Measurements from ENCODE around the gene DDX55. TPM values are rescaled to one million over a fixed set of nuclear protein-coding genes. Genes with fewer than 3 reads are reported as not detected.
A peak's percentile ranks its signal among the peaks of the same experiment; 100 is the strongest.

Gene DDX55
- total and polyA plus RNA-seq, 2 of the 4 experiments (the other 2 are of a cell fraction), result 13.3 to 18.7 TPM

DNA sequence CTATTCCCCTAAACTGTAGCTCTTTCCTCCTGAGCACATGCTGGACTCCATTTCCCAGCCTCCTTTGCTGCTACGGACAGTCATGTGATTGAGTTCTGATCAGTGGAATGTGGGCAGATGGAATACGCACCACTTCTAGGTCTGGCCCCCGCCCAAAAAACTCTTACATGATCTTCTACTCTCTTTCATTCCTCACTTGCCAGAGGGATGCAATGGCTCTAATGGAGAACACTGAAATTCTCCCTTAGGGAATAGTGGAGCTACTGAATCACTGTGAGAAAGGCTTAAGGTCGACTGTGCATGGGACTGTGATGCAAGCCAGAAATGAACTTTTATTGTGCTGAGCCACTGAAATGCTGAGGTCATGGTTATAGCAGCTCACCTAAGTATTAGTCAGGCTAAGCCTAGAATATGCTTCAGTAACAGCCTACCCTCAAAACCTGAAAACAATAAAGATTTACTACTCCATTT, 30.5 kb upstream of the DDX55 start:
- Histone ChIP-seq H3K23ac (ENCODE audit: low read depth, low read length) (no peak overlapping the region), H4K5ac (ENCODE audit: low read depth, low read length) (no peak overlapping the region), H4K91ac (ENCODE audit: insufficient read depth, low read depth, low read length) (no peak overlapping the region; the same call in 1 of the 2 replicates), H3K14ac (replicated peaks; ENCODE audit: low read depth, low read length) (no peak overlapping the region), H3K79me1 (ENCODE audit: low read depth in 1 of 2, low read length in 2 of 2) (peaks cover 0 to 3% of the 10 kb centered on the region in 2 experiments; a peak in 1 of 4 replicates), H2AK5ac (ENCODE audit: low read depth, low read length) (no peak overlapping the region), H3K4me3 (ENCODE audit: insufficient read depth, low read depth, low read length) (no peak overlapping the region), H2BK5ac (ENCODE audit: low read depth, low read length, poor library complexity, severe bottlenecking) (no peak overlapping the region), H3K27me3 (ENCODE audit: control insufficient read depth, insufficient read depth, low read length) (0 out of 2 replicates have a peak, but pooled peaks cover 3% of the 10 kb centered on the region), H3K4ac (ENCODE audit: low read depth, low read length) (no peak overlapping the region), H3K4me1 (ENCODE audit: control insufficient read depth, insufficient read depth, low read length) (no peaks in the 10 kb centered on the region), H2BK120ac (ENCODE audit: low read depth, low read length) (no peak overlapping the region), H2AFZ (replicated peaks; ENCODE audit: low read length, poor library complexity) (peak overlapping the region; percentile 86), H3K9ac (ENCODE audit: low read depth, low read length) (no peak overlapping the region), H3K9me1 (ENCODE audit: insufficient read depth, low read length) (no peaks in the 10 kb centered on the region; the same call in 1 of the 2 replicates), H3K4me2 (ENCODE audit: low read depth, low read length) (no peak overlapping the region; the same call in 1 of the 2 replicates), H3K18ac (ENCODE audit: low read depth, low read length) (no peak overlapping the region), H2AK9ac (replicated peaks; ENCODE audit: low read depth, low read length, poor library complexity) (no peak overlapping the region), H3K36me3 (ENCODE audit: control insufficient read depth, insufficient read depth, low read length) (no peaks in the 10 kb centered on the region), H3K9me3 (ENCODE audit: control insufficient read depth, insufficient read depth, low read length) (peaks cover 3% of the 10 kb centered on the region; the same call in 1 of the 2 replicates), H3K56ac (ENCODE audit: extremely low read depth, insufficient read depth, low read length) (no peak overlapping the region), H2BK15ac (ENCODE audit: low read depth, low read length) (no peak overlapping the region), H3K27ac (ENCODE audit: insufficient read depth, low read length) (no peak overlapping the region), H4K8ac (ENCODE audit: low read depth in 2 of 2, low read length in 2 of 2) (peak overlapping the region in 1 of 2 experiments; percentile 53; a peak in 1 of 4 replicates), H2BK20ac (ENCODE audit: low read depth, low read length) (no peak overlapping the region), H4K20me1 (ENCODE audit: insufficient read depth, low read length) (0 out of 2 replicates have a peak, but pooled peaks cover 3% of the 10 kb centered on the region)
- TF ChIP-seq MAFK (IDR thresholded peaks at IDR 0.05; ENCODE audit: low read depth, low read length) (peak; percentile 29; the same call in 1 of the 2 replicates), RAD21 (IDR thresholded peaks at IDR 0.05; ENCODE audit: low read length) (no peak), USF2 (IDR thresholded peaks at IDR 0.05; ENCODE audit: low read depth, low read length) (peak; percentile 85), NFE2L2 (IDR thresholded peaks at IDR 0.05; ENCODE audit: low read depth, low read length) (0 out of 2 replicates have a peak, but pooled peaks have one; percentile 28), FOS (IDR thresholded peaks at IDR 0.05; ENCODE audit: low read depth, low read length) (no peak), CEBPB (IDR thresholded peaks at IDR 0.05; ENCODE audit: low read depth, low read length) (peak; percentile 50; the same call in 1 of the 2 replicates)
- TF ChIP-seq, protein P1, sequence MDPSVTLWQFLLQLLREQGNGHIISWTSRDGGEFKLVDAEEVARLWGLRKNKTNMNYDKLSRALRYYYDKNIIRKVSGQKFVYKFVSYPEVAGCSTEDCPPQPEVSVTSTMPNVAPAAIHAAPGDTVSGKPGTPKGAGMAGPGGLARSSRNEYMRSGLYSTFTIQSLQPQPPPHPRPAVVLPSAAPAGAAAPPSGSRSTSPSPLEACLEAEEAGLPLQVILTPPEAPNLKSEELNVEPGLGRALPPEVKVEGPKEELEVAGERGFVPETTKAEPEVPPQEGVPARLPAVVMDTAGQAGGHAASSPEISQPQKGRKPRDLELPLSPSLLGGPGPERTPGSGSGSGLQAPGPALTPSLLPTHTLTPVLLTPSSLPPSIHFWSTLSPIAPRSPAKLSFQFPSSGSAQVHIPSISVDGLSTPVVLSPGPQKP (IDR thresholded peaks at IDR 0.05; ENCODE audit: borderline replicate concordance, low read depth, low read length), result no peak
- in situ Hi-C loops (cut with MboI; ENCODE audit: low sequenced_read_pairs), result no loop called here
- ChIA-PET POLR2A (ENCODE audit: unreplicated experiment) (no interaction called here), CTCF (no interaction called here)
- intact Hi-C loops (cut with micrococcal nuclease), result no loop called here
- peak; percentile 91 for ATAC-seq (ENCODE audit: low read depth)
- WGBS, 2 experiments (ENCODE audit: extremely low coverage in 2 of 2, insufficient read length in 1 of 2), result 80% methylated on average over 1 of the region's 4 CpGs; no CpG with 5 or more reads in 1 of the 2 experiments
- no TSS peak for BruUV-seq (replicated peaks)
- dilution Hi-C loops (cut with HindIII; ENCODE audit: low sequenced_read_pairs, unreplicated experiment), result no loop called here
- peak; percentile 72 for DNase-seq

Data from IMR-90 (cell line).